T-helper 2 cell (primary cell): ENCODE measurements around the gene KIAA2012.

Source experiments
- DNase-seq, 5 experiments: peaks; one replicate each; pipeline versions ENCODE4 v3.0.0 to v3.0.0-alpha.2; 2012 to 2022

Gene KIAA2012

DNA sequence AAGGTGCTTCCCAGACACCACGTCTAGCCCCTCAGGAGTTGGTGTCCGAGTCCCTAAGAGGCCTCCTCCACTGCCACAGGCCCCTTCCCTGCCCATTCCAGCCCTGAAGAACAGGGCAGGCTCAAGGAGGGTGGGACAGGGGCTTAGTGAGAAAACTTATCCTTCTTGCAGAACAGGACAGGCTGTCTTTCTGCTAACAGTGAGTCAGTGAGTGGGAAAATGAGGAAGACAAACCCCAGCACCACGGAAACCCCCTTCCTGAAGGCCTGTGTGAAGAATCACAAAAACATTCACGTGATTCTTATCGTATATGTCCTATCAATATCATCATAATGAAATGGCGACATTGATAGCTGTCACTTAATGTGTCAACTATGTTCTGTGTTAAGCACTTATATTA lies 29.6 kb upstream of the KIAA2012 start:
- DNase-seq, result no peak

DNA sequence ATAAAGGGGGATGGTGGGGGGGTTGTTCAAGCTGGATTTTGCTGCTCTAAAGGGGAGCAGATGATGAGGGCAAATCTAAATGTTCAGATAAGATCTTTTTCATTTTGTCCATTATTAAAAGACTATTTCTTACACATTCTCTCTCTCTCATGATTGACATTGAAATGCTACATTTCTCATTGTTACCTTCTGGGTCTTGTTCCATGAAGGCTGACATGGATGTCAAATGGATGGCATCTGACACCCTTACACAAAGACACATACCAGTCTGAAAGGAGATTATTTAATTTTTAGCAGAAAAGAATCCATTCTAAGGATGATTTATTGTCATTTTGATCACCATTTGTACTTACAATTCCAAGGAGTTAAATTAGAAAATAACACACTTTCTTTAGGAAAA lies 28.3 kb upstream of the KIAA2012 start:
- DNase-seq, result no peak

DNA sequence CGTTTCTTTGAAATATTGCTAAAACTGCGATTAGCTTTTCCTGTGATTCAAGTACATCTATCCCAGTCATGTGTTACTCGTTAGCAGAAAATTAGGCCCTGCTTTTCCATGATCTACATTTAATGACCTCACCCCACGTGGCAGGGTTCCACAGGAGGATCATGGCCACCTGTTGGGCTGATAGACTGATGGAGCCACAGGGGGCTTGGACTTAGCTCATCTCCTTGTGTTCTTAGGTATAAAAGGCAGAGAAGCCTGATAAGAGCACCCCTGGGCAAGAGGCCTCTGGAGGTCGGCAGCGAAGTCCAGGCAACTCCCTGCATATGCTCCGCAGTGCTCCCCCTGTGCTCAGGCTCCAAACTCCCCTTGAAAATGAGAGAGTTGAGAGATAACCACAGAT lies 26.5 kb upstream of the KIAA2012 start:
- no peak for DNase-seq

DNA sequence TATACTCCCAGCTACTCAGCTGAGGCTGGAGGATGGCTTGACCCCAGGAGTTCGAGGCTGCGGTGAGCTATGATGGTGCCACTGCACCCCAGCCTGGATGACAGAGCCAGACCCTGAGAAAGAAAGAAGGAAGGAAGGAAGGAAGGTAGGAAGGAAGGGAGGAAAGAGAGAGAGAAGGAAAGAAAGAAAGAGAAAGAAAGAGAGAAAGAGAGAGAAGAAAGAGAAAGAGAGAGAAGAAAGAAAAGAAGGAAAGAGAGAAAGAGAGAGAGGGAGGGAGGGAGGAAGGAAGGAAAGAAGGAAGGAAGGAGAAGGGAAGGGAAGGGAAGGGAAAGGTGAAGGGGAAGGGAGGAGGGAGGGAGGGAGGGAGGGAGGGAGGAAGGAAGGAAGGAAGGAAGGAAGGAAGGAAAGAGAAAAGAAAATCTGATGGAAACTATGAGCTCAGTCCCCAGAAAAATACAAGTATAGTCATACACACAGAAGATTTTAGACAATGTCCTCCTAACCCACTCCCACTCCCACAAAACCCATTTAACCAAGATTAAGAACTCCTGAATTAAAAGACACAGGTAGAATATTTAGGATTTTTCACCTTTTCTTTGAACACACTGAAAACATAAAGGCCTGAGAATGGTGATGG lies 23.8 kb upstream of the KIAA2012 start:
- DNase-seq, result no peak

DNA sequence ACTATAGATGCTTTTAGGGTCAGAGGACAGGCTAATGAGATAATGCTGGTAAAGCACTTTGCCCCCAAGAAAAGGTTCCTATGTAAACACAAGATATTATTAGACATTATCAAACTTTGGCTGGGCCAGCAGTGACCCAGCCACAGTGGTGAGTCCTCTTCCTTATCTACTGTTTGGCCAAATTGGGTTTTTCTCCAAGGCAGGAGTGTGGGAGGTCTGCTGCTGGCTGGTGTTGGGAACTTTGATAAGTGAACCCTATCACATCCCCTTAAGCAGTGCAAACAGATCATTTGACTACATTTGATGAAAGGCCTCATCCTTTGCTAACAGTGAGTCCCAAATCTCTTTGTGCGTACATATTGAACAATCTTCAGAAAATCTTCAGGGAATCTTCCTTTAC lies 23.2 kb upstream of the KIAA2012 start:
- no peak for DNase-seq

DNA sequence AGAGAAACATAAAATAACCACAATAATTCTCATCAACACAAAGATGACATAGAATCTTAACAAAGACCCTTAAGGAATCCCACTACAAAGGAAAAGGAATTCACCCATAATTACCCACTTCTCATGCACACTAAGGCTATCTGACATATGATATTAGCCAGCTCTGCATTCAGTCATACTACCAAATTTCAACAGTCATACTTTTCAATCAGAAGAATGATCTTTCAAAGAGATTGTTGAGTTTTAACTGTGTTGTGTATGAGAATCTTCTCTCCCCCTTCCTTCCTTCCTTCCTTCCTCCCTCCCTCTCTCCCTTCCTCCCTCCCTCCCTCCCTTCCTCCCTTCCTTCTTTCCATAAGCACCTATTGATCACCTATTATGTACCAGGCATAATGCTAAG lies 22.4 kb upstream of the KIAA2012 start:
- DNase-seq, result no peak

DNA sequence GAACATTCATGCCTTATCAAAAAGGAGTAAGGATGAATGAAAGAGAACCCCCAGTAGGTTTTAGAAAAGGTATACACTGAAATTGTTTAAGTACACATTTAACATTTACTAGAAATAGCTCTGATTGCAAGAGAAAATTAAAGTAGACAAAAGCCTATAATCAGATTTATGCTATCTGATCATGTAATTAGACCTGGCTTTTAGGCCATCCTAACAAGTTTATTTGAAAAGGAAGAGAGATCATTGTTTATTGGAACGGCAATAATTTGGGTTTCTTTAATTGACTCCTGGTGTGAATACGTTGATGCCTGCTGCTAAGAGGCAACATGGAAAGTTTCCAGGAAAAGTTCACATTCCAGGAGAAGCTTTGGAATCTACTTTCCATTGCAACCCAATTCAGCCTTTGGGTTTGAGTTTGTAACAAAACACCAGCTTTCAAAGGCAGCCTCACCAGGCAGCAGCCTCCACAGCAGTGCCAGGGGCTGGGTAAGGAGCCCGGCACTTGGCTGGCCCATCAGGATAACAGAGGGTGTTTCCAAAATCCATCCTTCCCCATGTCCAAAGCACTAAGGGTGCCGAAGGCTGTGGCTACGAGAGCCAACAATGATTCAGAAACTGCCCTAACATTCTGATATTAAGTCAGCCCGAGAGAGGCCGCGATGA lies 21.4 kb upstream of the KIAA2012 start:
- DNase-seq, result no peak

DNA sequence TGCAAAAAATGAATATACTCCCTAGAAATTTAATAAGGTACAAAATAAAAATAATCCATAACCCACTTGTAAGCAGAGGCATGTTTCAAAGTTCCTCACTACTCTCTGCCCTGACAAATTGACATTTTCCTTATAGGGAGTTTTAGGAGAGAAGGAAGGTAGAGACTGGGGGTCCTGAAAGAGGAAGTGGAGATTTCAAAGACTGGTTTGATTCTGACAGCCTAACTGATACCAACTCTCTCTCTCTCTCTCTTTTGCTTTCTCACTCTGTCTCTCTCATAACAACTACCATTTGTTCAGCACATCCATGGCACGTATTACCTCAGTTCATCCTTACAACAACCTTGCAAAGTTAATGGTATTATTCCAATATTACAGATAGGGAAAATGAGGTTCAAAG lies 20.8 kb upstream of the KIAA2012 start:
- DNase-seq, result no peak

DNA sequence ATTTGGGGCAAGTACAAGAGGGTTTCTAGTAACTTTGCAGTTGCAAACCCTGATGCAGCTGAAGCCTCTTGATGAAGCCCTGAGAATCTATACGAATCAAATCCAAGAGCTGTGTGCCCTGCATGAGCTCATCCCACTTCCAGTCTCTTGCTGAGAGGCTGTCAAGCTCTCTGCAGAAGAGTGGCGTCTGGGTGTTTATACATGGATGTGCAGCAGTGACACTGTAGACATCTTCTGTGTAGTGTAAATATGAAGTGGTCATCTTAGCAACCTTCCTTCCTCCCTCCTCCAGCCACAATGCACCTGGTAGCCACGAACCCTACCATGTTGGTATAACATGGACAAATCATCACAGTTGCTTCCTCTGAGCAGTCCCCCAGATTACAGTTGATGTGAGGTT lies 18.4 kb upstream of the KIAA2012 start:
- no peak for DNase-seq

DNA sequence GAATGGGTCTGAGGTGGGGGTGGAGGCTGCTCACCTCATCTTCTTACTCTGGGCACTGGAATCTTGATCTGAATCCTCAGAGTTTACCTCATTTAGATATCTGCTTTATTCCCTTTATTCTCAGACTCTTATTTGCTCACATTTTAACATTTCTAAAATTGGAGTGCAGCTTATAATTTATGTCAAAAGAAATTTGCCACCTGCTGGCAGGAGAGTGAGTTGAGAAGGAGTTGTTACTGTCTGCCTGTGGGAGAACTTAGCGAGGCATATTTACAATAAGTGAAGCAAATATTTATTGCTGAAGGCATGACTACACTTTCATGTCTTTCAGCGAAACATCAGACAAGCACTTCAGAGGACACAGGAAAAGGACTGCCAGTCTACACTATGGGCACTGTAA lies 16.4 kb upstream of the KIAA2012 start:
- DNase-seq, result no peak

DNA sequence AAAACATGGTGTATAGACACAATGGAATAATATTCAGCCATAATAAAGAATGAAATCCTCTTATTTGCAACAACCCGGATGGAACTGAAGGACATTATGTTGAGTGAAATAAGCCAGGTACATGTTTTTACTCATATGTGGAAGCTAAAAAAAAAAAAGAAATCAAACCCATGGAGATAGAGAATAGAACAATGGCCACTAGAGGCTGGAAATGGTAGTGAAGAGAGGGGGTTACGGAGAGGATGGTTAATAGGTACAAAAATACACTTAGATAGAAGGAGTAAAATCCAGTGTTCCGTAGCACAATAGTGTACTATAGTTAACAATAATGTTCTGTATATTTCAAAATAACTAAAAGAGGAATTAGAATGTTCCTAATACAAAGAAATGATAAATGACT lies 12.8 kb upstream of the KIAA2012 start:
- no peak for DNase-seq

DNA sequence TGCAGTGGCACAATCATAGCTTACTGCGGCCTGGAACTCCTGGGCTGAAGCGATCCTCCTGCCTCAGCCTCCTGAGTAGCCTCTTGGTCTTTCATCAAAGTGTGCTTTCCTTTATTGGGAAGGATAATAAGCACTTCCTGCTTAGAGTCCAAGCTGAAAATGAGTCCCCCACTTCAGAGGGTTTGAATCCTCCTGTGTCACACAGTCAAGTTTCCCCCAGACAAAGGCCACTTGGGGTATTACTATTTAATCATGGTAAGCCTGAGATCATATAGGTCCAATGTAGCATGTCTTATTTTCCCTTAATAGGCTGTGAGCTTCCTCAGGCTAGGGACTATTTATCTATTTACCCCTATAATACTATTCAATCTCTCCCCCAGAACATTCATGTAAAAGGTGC lies 11.4 kb upstream of the KIAA2012 start:
- no peak for DNase-seq

DNA sequence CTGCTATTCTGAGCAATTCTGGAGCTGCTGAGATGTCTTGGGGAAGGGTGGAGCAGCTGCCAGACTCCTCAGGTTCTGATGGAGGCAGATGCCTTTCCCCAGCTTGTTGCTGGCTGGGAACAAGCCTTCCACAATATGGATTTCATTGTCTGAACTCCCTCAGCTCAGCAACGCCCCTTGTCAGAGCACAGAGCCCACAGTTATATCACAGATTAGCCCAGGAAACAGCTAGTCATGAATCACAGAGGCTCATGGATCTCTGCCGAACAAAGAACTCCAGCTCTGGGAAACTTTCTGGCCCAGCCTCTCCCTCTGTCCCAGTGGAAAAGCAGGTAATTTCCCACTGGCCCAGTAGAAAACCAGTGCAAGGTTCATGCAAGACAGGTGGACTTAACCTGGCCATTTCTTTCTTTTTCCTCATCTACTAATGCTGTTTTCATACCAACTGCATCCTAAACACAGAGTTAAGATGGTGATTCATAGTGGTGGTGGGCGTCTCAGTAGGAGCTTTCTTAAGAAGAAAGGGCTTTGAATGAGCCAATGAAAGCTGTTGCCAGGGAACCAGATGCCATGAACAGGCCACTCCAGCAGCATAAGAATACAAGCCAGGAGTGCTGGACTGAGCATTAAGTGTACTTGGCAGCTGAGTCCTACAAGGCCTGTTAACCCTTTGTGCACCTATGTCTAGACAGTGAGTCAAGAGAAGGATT lies 8.7 kb upstream of the KIAA2012 start:
- DNase-seq, result no peak

DNA sequence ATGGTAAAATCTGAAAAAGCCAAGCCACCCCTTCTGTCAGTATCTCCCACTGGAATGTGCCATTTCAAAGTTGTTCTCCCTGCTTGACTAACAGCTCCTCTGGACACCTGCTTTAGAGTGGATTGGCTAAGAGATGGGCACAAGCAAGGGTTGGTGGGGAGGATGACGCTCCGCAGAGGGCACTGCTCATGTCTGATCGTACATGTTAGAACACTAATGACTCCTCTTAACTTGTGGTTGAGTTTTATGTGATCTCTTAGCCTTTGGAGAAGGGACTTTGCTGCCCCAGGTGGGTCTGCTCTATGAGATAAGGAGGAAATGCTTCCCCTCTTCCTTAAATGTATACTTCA lies 8.2 kb upstream of the KIAA2012 start:
- no peak for DNase-seq

DNA sequence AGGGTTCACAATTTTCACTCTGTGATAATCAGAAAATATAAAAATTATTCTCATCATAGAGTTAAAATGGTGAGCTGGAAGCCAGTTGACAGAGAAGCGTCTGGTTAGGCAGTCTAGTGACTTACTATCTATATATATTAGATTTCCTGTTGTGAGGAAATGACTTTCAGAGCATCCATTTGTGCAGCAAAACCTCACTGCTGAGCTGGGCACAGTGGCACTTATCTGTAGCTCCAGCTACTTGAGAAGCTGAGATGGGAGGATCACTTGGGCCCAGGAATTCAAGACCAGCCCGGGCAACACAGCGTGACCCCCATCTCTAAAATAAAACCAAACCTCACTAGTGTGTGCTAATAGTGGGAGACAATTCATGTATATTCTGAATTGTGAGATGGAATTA lies 7.2 kb upstream of the KIAA2012 start:
- DNase-seq, result no peak

DNA sequence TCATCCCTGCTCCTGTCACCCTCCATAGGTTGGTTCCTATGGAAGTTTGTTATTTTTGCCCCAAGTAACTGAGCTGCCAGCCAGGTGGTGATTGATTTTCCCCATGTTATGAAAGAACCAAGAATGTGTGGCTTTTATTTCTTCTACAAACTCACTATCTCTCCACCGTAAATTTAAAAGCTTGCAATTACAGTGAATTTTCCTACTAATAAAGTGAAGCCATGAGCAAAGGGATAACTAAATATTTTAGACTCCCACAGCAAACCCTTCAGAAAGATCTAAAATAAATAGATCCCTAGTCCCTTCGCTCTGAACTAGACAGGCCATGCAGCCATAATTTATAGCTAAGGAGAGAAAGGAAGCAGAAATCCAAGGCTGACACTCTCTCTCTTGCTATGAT lies 6.2 kb upstream of the KIAA2012 start:
- DNase-seq, result no peak

DNA sequence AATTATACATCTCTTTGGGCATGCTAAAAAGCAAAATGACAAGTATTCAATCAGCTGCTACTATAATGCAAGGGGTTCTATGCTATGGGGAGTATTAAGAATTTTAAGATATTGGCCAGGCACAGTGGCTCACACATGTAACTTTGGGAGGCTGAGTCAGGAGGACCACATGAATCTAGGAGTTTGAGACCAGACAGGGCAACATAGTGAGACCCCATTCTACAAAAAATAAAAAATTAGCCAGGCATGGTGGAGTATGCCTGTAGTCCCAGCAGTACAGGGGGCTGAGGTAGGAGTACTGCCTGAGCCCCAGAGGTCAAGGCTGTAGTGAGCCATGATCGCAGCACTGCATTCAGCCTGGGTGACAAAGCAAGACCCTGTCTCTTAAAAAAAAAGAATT lies 5.5 kb upstream of the KIAA2012 start:
- no peak for DNase-seq

DNA sequence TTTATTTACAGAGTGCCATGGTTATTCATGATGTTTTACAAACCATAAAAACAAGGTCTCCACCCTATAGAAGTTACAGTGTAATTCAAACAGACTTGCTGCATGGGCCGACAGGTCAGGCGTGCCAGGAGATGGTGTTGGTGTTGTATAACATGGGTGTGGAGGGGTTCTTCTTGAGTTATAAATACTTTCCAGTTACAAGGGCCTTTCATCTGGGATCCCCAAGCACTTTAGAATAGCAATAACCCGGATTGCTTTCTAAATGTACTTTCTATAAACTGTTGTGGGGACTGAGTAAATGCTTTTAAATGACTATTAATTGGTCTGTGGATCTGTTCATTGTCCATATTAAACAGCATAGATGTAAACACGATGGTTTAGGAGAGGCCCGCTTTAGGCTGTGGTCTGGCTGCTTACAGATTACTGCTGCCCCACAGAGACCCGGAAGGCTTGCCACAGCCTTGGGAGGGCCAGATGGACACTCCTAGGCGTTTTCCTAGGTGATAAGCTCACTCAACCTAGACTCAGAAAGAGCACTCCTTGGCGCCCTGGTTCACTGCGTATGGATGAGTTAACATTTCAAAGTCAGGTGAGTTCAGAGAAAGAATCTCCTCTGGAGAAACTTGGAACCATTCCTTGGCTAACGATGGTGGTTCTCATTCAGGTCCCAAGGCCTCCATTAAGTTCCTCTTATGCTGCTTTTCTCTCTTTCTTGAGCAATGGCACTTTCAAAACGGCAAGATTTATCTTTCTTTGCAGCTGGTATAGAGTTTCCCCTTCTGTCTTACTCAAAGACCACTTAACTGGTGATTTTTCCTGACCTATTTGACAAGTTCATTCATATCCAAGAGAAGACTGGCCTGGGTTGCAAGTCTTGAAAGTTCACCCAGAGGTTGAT lies 3.6 kb upstream of the KIAA2012 start:
- no peak for DNase-seq

DNA sequence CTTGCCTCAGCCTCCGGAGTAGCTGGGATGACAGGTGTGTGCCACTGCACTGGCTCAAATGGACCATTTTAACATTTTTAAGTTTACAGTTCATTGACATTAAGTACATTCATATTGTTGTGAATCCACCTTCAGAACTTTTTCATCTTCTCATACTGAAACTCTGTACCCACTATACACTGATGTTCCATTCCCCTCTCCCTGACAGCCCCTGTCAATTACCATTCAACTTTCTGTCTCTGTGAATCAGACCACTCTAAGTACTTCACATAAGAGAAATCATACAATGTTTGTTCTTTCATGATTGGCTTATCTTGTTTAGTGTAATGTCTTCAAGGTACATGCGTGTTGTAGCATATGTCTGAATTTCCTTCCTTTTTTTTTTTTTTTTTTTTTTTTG lies 1.9 kb upstream of the KIAA2012 start:
- DNase-seq, result no peak

DNA sequence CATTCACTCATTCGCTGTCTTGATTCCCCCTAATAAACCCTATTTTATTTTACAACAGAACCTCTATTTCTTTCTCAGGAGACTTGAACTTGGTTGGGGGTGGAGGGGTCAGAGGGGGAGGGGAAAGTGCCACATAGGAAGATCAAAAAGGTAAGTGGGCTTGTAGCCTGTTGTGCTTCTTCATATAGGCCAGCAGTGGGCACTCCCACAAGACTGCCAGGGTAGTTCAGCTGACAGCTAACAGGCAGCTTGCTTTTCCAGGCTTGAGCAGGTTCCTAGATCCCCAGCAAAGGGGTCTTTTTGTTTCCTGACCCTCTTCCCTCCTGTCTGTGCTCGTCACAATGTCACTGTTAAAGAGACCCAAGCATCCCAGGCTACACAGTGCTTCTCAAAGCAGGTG lies 829 bp upstream of the KIAA2012 start:
- no peak for DNase-seq

DNA sequence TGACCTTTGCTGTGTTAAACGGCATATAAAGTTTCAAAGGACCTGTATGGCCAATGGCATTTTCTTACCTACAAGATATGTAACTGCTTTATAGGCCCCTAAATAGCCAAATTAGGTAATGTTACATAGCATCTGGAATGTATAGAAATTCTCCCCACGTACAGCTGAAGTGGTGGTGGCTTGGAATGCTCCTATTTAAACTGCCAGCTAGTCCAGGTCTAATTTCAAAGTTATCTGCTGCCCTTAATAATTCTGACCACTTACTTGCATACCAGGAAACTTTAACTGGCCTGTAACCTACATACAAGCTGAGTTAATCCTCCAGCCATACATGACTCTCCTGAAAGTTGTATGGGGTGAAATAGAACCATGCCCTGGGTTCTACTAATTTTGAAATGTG lies 1.3 kb downstream of the KIAA2012 start:
- no peak for DNase-seq

DNA sequence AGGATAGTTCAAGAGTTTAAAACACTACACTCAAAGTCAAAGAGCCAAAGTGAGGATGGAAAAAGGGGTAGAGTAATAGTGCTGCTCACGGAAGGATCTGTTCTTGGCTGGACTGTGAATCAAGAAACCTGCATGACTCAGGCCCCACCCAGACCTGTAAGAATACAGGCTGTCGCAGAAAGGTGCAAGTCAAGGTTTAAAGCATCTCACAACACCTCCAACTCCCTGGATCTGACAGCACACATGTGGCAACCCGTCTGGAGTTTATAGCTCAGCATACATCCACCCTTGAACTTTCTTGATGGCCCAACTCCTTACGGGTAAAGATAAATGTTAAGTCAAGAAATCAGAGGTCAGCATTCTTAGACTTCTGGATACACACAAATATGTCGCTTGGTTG lies 6.3 kb downstream of the KIAA2012 start:
- DNase-seq, result no peak

DNA sequence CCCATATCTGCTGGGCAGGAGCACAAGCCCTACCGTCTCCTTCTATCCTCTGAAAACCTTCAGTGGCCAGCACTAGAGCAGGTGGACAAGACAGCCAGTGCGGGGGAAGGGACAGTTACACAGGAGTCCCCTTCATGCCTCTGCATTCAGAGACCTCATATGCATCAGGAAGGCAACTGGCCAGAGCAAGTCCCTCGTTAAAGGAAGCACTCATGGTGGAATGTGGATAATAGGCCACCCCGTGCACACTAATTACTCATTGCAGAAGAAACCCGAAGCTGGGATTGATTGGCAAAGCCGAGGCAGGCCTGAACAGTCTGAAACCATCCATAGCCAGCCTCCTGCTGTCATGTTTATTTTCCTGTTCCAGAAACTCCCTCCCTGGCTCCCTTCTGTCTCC lies 11.2 kb downstream of the KIAA2012 start:
- no peak for DNase-seq

DNA sequence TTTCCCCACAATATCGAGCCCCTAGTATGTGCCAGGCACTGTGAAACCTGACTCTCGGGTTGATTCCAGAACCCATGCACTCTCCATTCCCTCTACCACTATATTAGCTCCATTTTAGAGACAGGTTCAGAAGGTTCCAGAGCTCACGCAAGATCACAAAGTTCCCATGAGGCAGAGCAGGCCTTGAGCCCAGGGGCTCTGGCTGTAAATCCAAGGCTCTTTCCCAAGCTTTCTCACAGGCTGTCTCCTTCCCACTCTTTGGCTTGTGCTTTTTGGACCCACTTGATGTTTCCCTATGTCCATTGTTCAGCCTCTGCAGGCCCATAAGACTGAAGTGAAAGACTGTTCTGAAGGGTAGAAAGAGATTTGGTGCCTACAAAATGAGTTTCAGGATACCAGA lies 15.7 kb downstream of the KIAA2012 start:
- no peak for DNase-seq
